C4-2B (cell line): ENCODE measurements around the gene NRIP1.
A peak's percentile ranks its signal among the peaks of the same experiment; 100 is the strongest.

ENCODE experiments used
- CTCF ChIP-seq: fragments of 450-650 bp; conservative IDR thresholded peaks from 2 replicates; pipeline ENCODE4 v1.5.1; 2017; ENCODE audit warnings: mild to moderate bottlenecking
- ZFX ChIP-seq: fragments of 450-650 bp; IDR thresholded peaks from 2 replicates; pipeline ENCODE4 v1.6.1; 2017

DNA sequence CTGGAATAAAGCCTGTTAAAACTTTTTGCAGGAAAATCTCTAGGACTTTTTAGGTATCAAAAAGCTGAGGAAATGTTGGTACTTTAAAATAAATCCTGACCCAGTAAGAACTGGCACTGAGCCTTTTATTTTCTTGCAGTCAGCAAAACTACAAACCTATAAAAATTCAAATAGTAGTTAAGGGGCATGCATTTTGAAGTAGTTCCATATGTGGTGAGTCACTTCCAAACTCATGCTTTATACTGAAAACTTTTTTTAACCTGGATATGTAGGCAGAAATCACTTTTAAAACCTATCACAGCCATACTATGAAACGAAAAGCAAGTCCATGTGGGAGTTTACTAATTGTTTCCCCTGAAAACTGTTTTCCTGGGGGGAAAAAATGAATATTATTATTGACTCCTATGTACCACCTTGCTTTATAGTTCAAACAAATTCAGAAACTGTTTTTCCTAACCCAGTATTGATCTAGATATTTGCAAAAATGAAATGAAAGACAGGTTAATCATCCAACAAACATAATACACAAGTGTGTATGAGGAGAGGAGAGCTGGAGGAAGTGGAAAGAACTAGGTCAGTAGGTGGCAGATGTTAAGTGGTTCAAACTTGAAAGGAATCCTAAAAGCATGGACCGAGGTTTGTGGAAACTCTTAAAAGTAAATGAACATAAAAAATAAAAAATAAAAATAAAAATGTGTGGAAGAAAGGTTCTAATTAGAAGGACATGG is 30.5 kb downstream of the NRIP1 start:
- TF ChIP-seq CTCF (peak; percentile 5; the same call in 1 of the 2 replicates), ZFX (no peak)
